ENCODE data around the gene RTN4RL1.

DNA sequence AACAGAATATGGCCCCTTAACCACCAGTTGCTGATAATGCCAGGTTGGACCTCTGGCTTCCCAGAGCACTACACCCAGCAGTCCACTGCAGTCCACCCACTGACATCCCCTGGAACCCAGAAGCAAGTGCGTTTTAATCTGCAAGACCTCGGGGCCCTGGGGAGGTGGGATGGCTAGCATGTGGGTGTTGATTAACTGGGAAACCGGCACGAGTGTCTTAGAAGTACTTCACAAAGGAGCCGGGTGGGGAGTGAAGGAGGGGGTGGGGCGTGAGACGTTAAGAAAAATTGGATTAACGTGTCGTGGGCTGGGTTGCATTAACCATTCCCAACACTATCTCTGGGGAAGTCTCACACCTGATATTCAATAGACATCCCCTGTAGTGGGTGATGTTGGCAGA lies 23.7 kb upstream of the RTN4RL1 start:
- TF ChIP-seq, protein P1, sequence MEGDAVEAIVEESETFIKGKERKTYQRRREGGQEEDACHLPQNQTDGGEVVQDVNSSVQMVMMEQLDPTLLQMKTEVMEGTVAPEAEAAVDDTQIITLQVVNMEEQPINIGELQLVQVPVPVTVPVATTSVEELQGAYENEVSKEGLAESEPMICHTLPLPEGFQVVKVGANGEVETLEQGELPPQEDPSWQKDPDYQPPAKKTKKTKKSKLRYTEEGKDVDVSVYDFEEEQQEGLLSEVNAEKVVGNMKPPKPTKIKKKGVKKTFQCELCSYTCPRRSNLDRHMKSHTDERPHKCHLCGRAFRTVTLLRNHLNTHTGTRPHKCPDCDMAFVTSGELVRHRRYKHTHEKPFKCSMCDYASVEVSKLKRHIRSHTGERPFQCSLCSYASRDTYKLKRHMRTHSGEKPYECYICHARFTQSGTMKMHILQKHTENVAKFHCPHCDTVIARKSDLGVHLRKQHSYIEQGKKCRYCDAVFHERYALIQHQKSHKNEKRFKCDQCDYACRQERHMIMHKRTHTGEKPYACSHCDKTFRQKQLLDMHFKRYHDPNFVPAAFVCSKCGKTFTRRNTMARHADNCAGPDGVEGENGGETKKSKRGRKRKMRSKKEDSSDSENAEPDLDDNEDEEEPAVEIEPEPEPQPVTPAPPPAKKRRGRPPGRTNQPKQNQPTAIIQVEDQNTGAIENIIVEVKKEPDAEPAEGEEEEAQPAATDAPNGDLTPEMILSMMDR (IDR thresholded peaks at IDR 0.05) = no peak
- no peak for TF ChIP-seq POLR2A (IDR thresholded peaks at IDR 0.05)
- no peak for TF ChIP-seq EP300 (IDR thresholded peaks at IDR 0.05)
